Heart right ventricle (tissue), 16 donors: ENCODE measurements around the gene BICRA. TPM values are rescaled to one million over a fixed set of nuclear protein-coding genes. Genes with fewer than 3 reads are reported as not detected.

ENCODE experiments used
- ATAC-seq, 8 donors: fragments of 200-7000 bp; cut with Tn5 transposase; one replicate each; pipeline ENCODE4 v1.9.1; 2020; ENCODE audit warnings: mild to moderate bottlenecking in 8 of 8, moderate library complexity in 8 of 8, moderate number of reproducible peaks in 1 of 8
- DNase-seq, 2 donors: peaks; one replicate each; pipeline ENCODE4 v3.0.0-alpha.2; 2020
- H3K27ac ChIP-seq, 10 donors: fragments of 200-600 bp; sonication (generic) in 2 of 10; one replicate each; pipeline versions ENCODE4 v1.5.0 to v1.8.0; 2020 to 2022; ENCODE audit warnings: mild to moderate bottlenecking in 3 of 10
- H3K27me3 ChIP-seq, 7 donors: fragments of 200-600 bp; one replicate each; pipeline ENCODE4 v1.8.0; 2021 to 2022; ENCODE audit warnings: mild to moderate bottlenecking in 2 of 7
- H3K36me3 ChIP-seq, 9 donors: fragments of 200-600 bp; sonication (generic) in 1 of 9; one replicate each; pipeline versions ENCODE4 v1.5.0 to v1.8.0; 2020 to 2022; ENCODE audit warnings: mild to moderate bottlenecking in 2 of 9
- H3K4me1 ChIP-seq, 9 donors: fragments of 200-600 bp; sonication (generic) in 1 of 9; one replicate each; pipeline versions ENCODE4 v1.5.0 to v1.8.0; 2020 to 2022; ENCODE audit warnings: mild to moderate bottlenecking in 4 of 9
- H3K4me3 ChIP-seq, 10 donors: fragments of 200-600 bp; sonication (generic) in 2 of 10; one replicate each; pipeline versions ENCODE4 v1.5.0 to v1.8.0; 2020 to 2022; ENCODE audit warnings: mild to moderate bottlenecking in 7 of 10, moderate library complexity in 2 of 10
- H3K9me3 ChIP-seq, 11 donors: fragments of 200-600 bp in 10 of 11; sonication (generic) in 2 of 11; one replicate each; pipeline versions ENCODE4 v1.5.0 to v1.8.0; 2013 to 2022; ENCODE audit warnings: mild to moderate bottlenecking in 2 of 11, control low read depth in 1 of 11, moderate library complexity in 1 of 11
- CTCF ChIP-seq, 9 donors: fragments of 200-600 bp; sonication (generic) in 2 of 9; IDR thresholded peaks; one replicate each; pipeline versions ENCODE4 v1.5.0 to v1.8.0; 2021 to 2022; ENCODE audit warnings: antibody characterized with exemption in 9 of 9, mild to moderate bottlenecking in 5 of 9, moderate library complexity in 1 of 9
- WGBS, 2 donors: extraction: QIAGEN DNeasy Blood & Tissue Kit; methylation state at CpG; one replicate each; pipeline ENCODE4 v1.1.7; 2013; ENCODE audit warnings: inconsistent platforms in 1 of 2; 5-methylcytosine and 5-hydroxymethylcytosine counted together
- intact Hi-C, 10 donors: fragments of 100-400 bp; cut with DNase I; formaldehyde crosslinking; loops; one replicate each; pipeline versions ENCODE4 v1.11.1 to v1.14.2; 2022
- polyA plus RNA-seq, 2 donors: library from polyadenylated mRNA; stranded (reverse); fragments of 200-250 nt; gene quantifications; one replicate each; pipeline ENCODE4 v1.2.3, GENCODE V29; 2013
- total RNA-seq, 10 donors: library from RNA; stranded (reverse); fragmentation: NEBNext Ultra II Directional in 3 of 10; extraction: Animal tissue kit (Norgen Biotek cat#: 25700) in 3 of 10; gene quantifications; one replicate each; pipeline versions ENCODE4 v1.2.1 to v1.2.4, GENCODE V29; 2021 to 2023
- donor health status: Arrhythmogenic right ventricular cardiomyopathy.
- donor health status: ischemic (EF 13 %, LVEDD 7.1; RV severe dilation, severe dysfunction).
- donor health status: healthy with polysubstance abuse.
- donor health status: DM: no; HTN: yes; CAD: no.
- donor health status: DM: no; HTN: no; CAD: no.
- donor health status: ischemic (EF 25% LVEDD 6.9; RV normal size, moderate dysfunction).
- donor health status: ischemic (EF 25% LVEDD 5.7; RV mildly dilated, moderate dysfunction).
- donor health status: healthy.
- donor health status: DM: yes; HTN: yes; CAD: no.
- donor health status: Ischemic cardiomyopathy.
- donor health status: ischemic (EF 35%, LVEDD 5.7; RV mildly dilated, moderate dysfunction).
- donor health status: nonischemic (EF 11% LVEDD 7.7; RV severe dilation, severe dysfunction).
- donor health status: DM: yes; HTN: yes; CAD: no.
- donor health status: PGD.
- donor health status: ischemic (EF 29% LVEDD 5.4; RV normal size, mild dysfunction).
- donor health status: nonischemic (EF 23%, LVEDD 6.1; RV moderate dilation, normal function).

BICRA gene
- total and polyA plus RNA-seq, 12 donors: 2.8 to 13.2 (median 8.9) TPM

DNA sequence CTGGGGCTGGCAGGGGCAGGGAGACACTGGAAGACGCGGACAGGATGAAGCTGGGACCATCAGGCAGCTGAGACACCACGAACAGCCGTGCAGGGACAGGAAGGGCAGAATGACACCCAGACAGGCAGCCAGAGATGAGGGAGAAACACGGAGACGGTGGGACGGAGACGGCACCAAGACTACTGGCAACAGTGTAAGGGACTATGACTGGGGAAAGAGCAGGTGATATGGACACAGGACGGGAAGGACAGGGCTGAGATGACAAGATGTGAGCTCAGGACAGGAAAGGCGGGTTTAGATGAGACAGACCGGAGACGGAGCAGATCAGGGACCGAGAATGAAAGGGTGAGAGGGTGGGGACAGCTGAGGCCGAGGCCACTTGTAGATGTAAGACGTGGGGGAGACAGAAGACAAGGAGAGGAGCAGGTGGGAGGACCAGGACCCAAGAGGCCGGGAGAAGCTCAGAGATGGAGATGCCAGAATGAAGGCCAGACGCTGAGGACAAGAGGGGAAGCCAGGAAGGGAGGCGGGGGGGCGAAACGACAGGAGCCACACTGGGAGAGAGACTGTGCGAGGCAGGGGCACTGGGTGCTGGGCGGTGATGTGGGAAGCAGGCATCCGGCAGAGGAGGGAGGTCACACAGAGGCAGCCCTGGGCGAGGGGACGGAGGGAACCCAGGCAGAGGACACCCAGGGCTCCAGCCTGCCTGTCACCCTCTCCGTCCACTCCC lies 86.8 kb downstream of the BICRA start:
- WGBS, 2 donors: 86 to 89% methylated on average over 26 of the region's 26 CpGs
- DNase-seq (no peak), ATAC-seq (no peak)
- no peak for TF ChIP-seq CTCF (IDR thresholded peaks at IDR 0.05)
- intact Hi-C loops: loop anchor here (5.0 to 10.0 kb wide), 9 partner anchors 81 to 398 kb away; partner anchors contain the start of gene NAPA (in 5 of the 10)
- H3K27me3 ChIP-seq: no peaks in the 10 kb centered on the region
- peaks cover 0 to 6% (median 0%) of the 10 kb centered on the region in 11 donors for H3K9me3 ChIP-seq
- peaks cover 0 to 10% (median 6%) of the 10 kb centered on the region in 9 donors for H3K4me1 ChIP-seq
- no peak overlapping the region for H3K27ac ChIP-seq
- H3K36me3 ChIP-seq: peaks cover 0 to 83% (median 28%) of the 10 kb centered on the region in 9 donors
- H3K4me3 ChIP-seq: no peak overlapping the region

GRCh38 chr19:47696635-47697034 lies 87.7 kb downstream of the BICRA start:
- no peak for TF ChIP-seq CTCF (IDR thresholded peaks at IDR 0.05)
- 85 to 90% methylated on average over 8 of the region's 8 CpGs for WGBS, 2 donors
- intact Hi-C loops: loop anchor here (5.0 to 10.0 kb wide), 9 partner anchors 82 to 399 kb away; partner anchors contain the start of gene NAPA (in 5 of the 10)
- ATAC-seq (no peak), DNase-seq (no peak)
- H3K27ac ChIP-seq: no peak overlapping the region
- peaks cover 0 to 83% (median 32%) of the 10 kb centered on the region in 9 donors for H3K36me3 ChIP-seq
- no peak overlapping the region for H3K4me3 ChIP-seq
- no peaks in the 10 kb centered on the region for H3K27me3 ChIP-seq
- no peaks in the 10 kb centered on the region for H3K9me3 ChIP-seq
- peaks cover 0 to 10% (median 6%) of the 10 kb centered on the region in 9 donors for H3K4me1 ChIP-seq

DNA sequence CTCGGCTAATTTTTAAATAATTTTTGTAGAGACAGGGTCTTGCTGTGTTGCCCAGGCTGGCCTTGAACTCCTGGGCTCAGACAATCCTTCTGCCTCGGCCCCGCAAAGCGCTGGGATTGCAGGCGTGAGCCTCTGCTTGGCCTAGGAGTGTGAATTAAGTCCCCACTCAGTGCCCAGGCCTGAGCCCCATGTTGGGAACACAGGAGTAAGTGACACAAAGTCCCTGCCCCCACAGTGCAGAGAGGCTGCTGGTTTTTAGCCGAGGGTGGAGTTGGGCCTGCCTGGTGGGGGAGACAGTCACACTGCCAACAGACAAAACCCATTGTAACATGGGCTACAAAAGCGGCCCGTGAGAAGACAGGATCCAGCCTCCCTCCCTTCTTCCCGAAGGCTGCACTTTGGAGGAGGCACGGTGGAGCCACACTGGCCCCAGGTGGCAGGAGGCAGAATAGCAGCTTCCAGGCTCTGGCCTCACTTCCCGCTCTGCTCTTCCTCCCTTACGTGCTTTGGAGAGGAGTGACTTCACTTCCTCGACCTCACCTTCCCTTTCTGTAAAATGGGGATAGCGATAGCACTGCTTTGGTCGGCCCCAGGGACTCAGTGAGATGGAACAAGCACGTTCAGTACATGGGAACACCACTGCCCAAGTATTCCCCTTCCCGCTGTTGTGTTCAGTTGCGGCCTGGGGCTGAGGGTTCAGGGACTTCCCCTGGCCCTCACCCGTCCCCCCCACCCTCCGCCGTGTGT lies 89.1 kb downstream of the BICRA start:
- intact Hi-C loops: loop anchor here (2.0 to 10.0 kb wide), 11 partner anchors 83 to 401 kb away; partner anchors contain the start of genes NAPA (in 5 of the 10) and BICRA (in 1 of the 10)
- no peaks in the 10 kb centered on the region for H3K27me3 ChIP-seq
- H3K4me1 ChIP-seq: peaks cover 0 to 10% (median 6%) of the 10 kb centered on the region in 9 donors
- no peak overlapping the region for H3K4me3 ChIP-seq
- ATAC-seq (peak; percentile 79 to 90 (median 84)), DNase-seq (peak; percentile 73 to 75)
- H3K9me3 ChIP-seq: no peaks in the 10 kb centered on the region
- peaks cover 3 to 83% (median 37%) of the 10 kb centered on the region in 9 donors for H3K36me3 ChIP-seq
- 44 to 48% methylated on average over 21 of the region's 21 CpGs for WGBS, 2 donors
- peak; percentile 91 to 99 (median 96) for TF ChIP-seq CTCF (IDR thresholded peaks at IDR 0.05)
- H3K27ac ChIP-seq: peak overlapping the region in 7 of 10 donors; percentile 25 to 73 (median 66)
